OCI-LY7 (cell line): ENCODE data around the gene INTS13. TPM values are rescaled to one million over a fixed set of nuclear protein-coding genes. Genes with fewer than 3 reads are reported as not detected.

Source experiments
- BruUV-seq: library from RNA; stranded (reverse); fragments of 400-500 nt; replicated peaks from 2 replicates; lab custom pipeline; 2021; lab: Mats Ljungman, UMichigan
- CTCF ChIA-PET: fragments of 300-600 bp; sonication (Branson Sonifier 250); formaldehyde crosslinking; loops from one replicate; lab custom pipeline; 2022; ENCODE audit warnings: antibody characterized with exemption; ENCODE audit not compliant: unreplicated experiment; lab: Charles Lee
- POLR2A ChIA-PET: fragments of 300-600 bp; sonication (Branson Sonifier 250); formaldehyde crosslinking; loops from one replicate; lab custom pipeline; 2022; ENCODE audit warnings: antibody characterized with exemption; lab: Charles Lee
- DNase-seq: peaks from one replicate; pipeline ENCODE4 v3.0.0-alpha.2; 2015; ENCODE audit warnings: low spot score
- H2AFZ ChIP-seq: fragments of 200-600 bp; sonication (generic), shearing (Covaris generic); 2 replicates; pipeline ENCODE4 v1.6.1; 2014; ENCODE audit warnings: mild to moderate bottlenecking, antibody characterized with exemption, low read length, moderate library complexity
- H3K27ac ChIP-seq: fragments of 200-600 bp; sonication (generic); 2 replicates; pipeline ENCODE4 v1.5.1; 2014; ENCODE audit warnings: mixed run types, low read depth, mild to moderate bottlenecking, moderate library complexity, low read length, inconsistent platforms; ENCODE audit not compliant: poor library complexity, severe bottlenecking
- H3K36me3 ChIP-seq: fragments of 200-600 bp; sonication (generic); 2 replicates; pipeline ENCODE4 v1.6.1; 2014; ENCODE audit warnings: mild to moderate bottlenecking, antibody characterized with exemption, low read length, moderate library complexity, mixed read lengths; ENCODE audit not compliant: insufficient read depth
- H3K4me1 ChIP-seq: fragments of 200-600 bp; sonication (generic); 2 replicates; pipeline ENCODE4 v1.5.1; 2014; ENCODE audit warnings: mild to moderate bottlenecking, low read length; ENCODE audit not compliant: insufficient read depth, poor library complexity, severe bottlenecking
- H3K4me2 ChIP-seq: fragments of 200-600 bp; sonication (generic); 2 replicates; pipeline ENCODE4 v1.6.1; 2014; ENCODE audit warnings: mild to moderate bottlenecking, low read length
- H3K4me3 ChIP-seq: fragments of 200-600 bp; sonication (generic); 2 replicates; pipeline ENCODE4 v1.5.1; 2014; ENCODE audit warnings: mild to moderate bottlenecking, low read depth, low read length; ENCODE audit not compliant: poor library complexity, severe bottlenecking
- H3K79me2 ChIP-seq: fragments of 200-600 bp; sonication (generic); 2 replicates; pipeline ENCODE4 v1.6.1; 2016; ENCODE audit warnings: low read depth, mild to moderate bottlenecking, low read length, moderate library complexity, mixed read lengths; ENCODE audit not compliant: insufficient read depth
- H3K9me2 ChIP-seq: fragments of 200-600 bp; sonication (generic); 2 replicates; pipeline ENCODE4 v1.6.1; 2016; ENCODE audit warnings: mild to moderate bottlenecking, low read length, mixed read lengths; ENCODE audit not compliant: insufficient read depth
- H3K9me3 ChIP-seq: fragments of 200-600 bp; sonication (generic); 2 replicates; pipeline ENCODE4 v1.6.1; 2014; ENCODE audit warnings: mild to moderate bottlenecking, mixed run types, low read length, mixed read lengths
- H4K20me1 ChIP-seq: fragments of 200-600 bp; sonication (generic); 2 replicates; pipeline ENCODE4 v1.6.1; 2014; ENCODE audit warnings: mild to moderate bottlenecking, antibody characterized with exemption, low read length, moderate library complexity, mixed read lengths; ENCODE audit not compliant: insufficient read depth
- EZH2phosphoT487 ChIP-seq: fragments of 200-600 bp; sonication (generic); IDR thresholded peaks from 2 replicates; pipeline ENCODE4 v1.6.1; 2018; ENCODE audit warnings: low read depth, borderline replicate concordance, mild to moderate bottlenecking, mixed run types, antibody characterized with exemption, low read length, moderate library complexity, mixed read lengths
- intact Hi-C: fragments of 100-400 bp; cut with micrococcal nuclease; formaldehyde crosslinking; loops from one replicate; pipeline ENCODE4 v1.10.0; 2022; ENCODE audit not compliant: unreplicated experiment
- total RNA-seq, 2 experiments: library from RNA; depleted of rRNA in 1 of 2; stranded (reverse); fragments of >200 nt in 1 of 2; shearing (Covaris generic) in 1 of 2; gene quantifications; 2 replicates each; pipeline ENCODE4 v1.2.3, GENCODE V29; 2014 to 2022
- TF ChIP-seq, protein P1 (sequence below): fragments of 200-600 bp; sonication (generic); conservative IDR thresholded peaks from 2 replicates; pipeline ENCODE4 v1.5.1; 2014; ENCODE audit warnings: mild to moderate bottlenecking, antibody characterized with exemption, low read length, moderate library complexity, mixed read lengths

The INTS13 gene
- total RNA-seq, 2 experiments from 2014 or later: 34.2 to 39.1 TPM

DNA sequence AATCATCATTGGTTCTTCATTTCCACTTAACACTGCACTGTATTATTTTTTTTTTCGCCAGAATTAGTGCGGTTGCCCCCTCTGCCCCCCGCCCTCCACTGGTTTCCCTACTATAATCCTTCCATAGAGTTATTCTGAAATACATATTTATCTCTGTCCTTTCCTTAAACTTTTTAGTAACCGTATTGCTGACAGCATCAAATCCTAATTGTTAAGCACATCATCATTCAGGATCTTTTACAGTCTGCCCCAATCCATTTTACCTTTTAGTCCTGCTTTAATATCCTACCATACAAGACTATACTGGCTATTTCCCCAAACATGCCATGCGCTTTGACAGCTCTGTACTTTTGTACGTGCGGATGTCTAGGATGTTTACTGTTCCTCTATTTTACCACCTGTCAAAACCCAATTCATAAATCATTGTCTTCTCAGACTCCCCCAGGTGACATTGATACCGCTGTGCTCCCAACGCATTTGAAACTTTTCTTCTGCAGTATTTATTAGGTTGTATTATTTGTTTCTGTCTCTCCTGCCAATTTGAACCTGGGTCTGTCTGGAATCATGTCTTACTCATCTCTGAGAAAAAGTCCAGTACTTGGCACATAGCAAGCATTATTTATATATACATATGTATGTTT lies 1.5 kb upstream of the INTS13 start:
- peak; percentile 66 for DNase-seq
- CTCF ChIA-PET: no interaction called here
- H3K36me3 ChIP-seq: peaks cover 14% of the 10 kb centered on the region
- no peak overlapping the region for H2AFZ ChIP-seq
- H3K9me2 ChIP-seq: no peaks in the 10 kb centered on the region
- H3K4me1 ChIP-seq: peaks cover 50% of the 10 kb centered on the region
- intact Hi-C loops: loop anchor here (5.0 kb wide), 1 partner anchor 92 kb away; no protein-coding TSS in a partner anchor
- H3K79me2 ChIP-seq: peaks cover 94% of the 10 kb centered on the region
- peak overlapping the region; percentile 89 for H3K4me3 ChIP-seq
- TF ChIP-seq, protein P1, sequence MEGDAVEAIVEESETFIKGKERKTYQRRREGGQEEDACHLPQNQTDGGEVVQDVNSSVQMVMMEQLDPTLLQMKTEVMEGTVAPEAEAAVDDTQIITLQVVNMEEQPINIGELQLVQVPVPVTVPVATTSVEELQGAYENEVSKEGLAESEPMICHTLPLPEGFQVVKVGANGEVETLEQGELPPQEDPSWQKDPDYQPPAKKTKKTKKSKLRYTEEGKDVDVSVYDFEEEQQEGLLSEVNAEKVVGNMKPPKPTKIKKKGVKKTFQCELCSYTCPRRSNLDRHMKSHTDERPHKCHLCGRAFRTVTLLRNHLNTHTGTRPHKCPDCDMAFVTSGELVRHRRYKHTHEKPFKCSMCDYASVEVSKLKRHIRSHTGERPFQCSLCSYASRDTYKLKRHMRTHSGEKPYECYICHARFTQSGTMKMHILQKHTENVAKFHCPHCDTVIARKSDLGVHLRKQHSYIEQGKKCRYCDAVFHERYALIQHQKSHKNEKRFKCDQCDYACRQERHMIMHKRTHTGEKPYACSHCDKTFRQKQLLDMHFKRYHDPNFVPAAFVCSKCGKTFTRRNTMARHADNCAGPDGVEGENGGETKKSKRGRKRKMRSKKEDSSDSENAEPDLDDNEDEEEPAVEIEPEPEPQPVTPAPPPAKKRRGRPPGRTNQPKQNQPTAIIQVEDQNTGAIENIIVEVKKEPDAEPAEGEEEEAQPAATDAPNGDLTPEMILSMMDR: no peak
- no peak for TF ChIP-seq EZH2phosphoT487
- H3K27ac ChIP-seq: peak overlapping the region; percentile 79
- no peaks in the 10 kb centered on the region; the same call in 1 of the 2 replicates for H3K9me3 ChIP-seq
- POLR2A ChIA-PET: interaction anchor here (0.5 to 1.4 kb wide), 6 partner anchors 13 to 306 kb away, joined by 3 to 4 read pairs (median 3); partner anchors contain the start of gene ITPR2
- peaks cover 43% of the 10 kb centered on the region for H4K20me1 ChIP-seq
- peak overlapping the region; percentile 65 for H3K4me2 ChIP-seq
- BruUV-seq: TSS peak; percentile 66

DNA sequence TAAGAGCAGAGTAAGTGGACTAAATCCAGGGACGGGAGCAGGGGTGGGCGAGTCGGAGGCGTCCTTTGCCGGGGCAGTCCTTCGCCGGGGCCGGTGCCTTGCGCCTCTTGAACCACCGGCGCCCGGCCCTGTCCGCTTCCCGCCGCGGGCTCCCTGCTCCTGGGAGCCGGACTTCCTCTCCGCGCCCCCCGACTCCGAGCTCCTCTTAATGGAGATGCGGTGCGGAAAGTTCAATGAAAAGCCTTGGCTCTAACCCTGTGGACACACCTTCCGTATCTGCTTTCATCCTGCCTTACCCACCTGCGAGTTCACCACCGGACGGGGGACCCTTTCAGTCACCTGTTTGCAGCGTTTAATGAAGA lies 901 bp upstream of the INTS13 start:
- Histone ChIP-seq H3K4me3 (peak overlapping the region; percentile 89), H3K79me2 (peaks cover 94% of the 10 kb centered on the region), H4K20me1 (peaks cover 43% of the 10 kb centered on the region), H2AFZ (peak overlapping the region; percentile 65), H3K27ac (peak overlapping the region; percentile 79), H3K4me1 (peaks cover 50% of the 10 kb centered on the region), H3K36me3 (peaks cover 20% of the 10 kb centered on the region), H3K9me2 (no peaks in the 10 kb centered on the region), H3K4me2 (peak overlapping the region; percentile 65), H3K9me3 (no peaks in the 10 kb centered on the region)
- DNase-seq: peak; percentile 63
- POLR2A ChIA-PET: interaction anchor here (0.9 to 1.4 kb wide), 5 partner anchors 12 to 306 kb away, joined by 3 to 4 read pairs (median 3); no protein-coding TSS in a partner anchor
- CTCF ChIA-PET: no interaction called here
- intact Hi-C loops: loop anchor here (1.0 to 5.0 kb wide), 4 partner anchors 76 to 306 kb away; partner anchors contain the start of genes ITPR2, STK38L and TM7SF3
- no peak for TF ChIP-seq EZH2phosphoT487
- TF ChIP-seq, protein P1: no peak
- BruUV-seq: no TSS peak

DNA sequence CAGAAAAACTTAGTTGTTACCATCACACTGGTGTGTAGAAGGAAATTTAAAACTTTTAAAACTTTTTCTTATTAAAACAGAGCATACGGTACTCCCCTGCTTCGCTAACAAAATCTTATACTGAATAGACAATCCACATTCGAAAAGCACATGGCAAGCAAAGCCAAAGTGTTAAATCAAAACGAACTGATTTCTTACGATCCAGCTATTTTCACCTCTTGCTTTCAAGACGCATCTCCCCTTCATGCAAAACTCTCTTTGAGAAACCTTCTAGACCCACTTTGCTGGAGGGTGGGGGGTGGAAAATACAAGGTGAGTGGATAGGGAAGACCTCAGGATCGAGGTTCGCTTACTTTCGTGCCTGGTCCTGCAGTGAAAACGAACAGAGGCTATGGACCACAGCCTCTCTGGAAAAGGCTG lies 328 bp downstream of the INTS13 start:
- H2AFZ ChIP-seq: peak overlapping the region; percentile 65; the same call in 1 of the 2 replicates
- peak overlapping the region; percentile 89 for H3K4me3 ChIP-seq
- TSS peak; percentile 57 for BruUV-seq
- H3K36me3 ChIP-seq: peaks cover 33% of the 10 kb centered on the region
- POLR2A ChIA-PET: no interaction called here
- no peaks in the 10 kb centered on the region for H3K9me2 ChIP-seq
- H3K27ac ChIP-seq: peak overlapping the region; percentile 79
- H3K4me2 ChIP-seq: peak overlapping the region; percentile 97
- H3K4me1 ChIP-seq: peaks cover 41% of the 10 kb centered on the region
- intact Hi-C loops: loop anchor here (5.0 kb wide), 1 partner anchor 90 kb away; no protein-coding TSS in a partner anchor
- no peaks in the 10 kb centered on the region for H3K9me3 ChIP-seq
- peaks cover 84% of the 10 kb centered on the region for H3K79me2 ChIP-seq
- TF ChIP-seq EZH2phosphoT487: no peak
- TF ChIP-seq, protein P1: no peak
- CTCF ChIA-PET: no interaction called here
- H4K20me1 ChIP-seq: peaks cover 43% of the 10 kb centered on the region
- no peak for DNase-seq
